SK-N-SH (cell line): ENCODE results near the gene ANKRD40. TPM values are rescaled to one million over a fixed set of nuclear protein-coding genes. Genes with fewer than 3 reads are reported as not detected.

ENCODE experiments used
- CTCF ChIA-PET: fragments of 300-600, 350-600 bp; formaldehyde crosslinking; extraction: SDS; loops from one replicate; lab custom pipeline; 2021; lab: Yijun Ruan, JAX
- POLR2A ChIA-PET: fragments of 350-600 bp; sonication (Branson Sonifier 250); formaldehyde crosslinking; extraction: SDS; loops from one replicate; lab custom pipeline; 2020; ENCODE audit warnings: antibody characterized with exemption, inconsistent platforms; lab: Yijun Ruan, JAX
- DNase-seq: peaks from one replicate; pipeline ENCODE4 v3.0.0; 2012
- H2AFZ ChIP-seq: fragments of 200-600 bp; sonication (generic); 2 replicates; pipeline ENCODE4 v1.8.1; 2016; ENCODE audit warnings: antibody characterized with exemption, mild to moderate bottlenecking, low read depth
- H3F3A ChIP-seq: fragments of 200-600 bp; sonication (generic); replicated peaks from 2 replicates; pipeline ENCODE3; 2016; ENCODE audit warnings: antibody characterized with exemption, mild to moderate bottlenecking; ENCODE audit not compliant: insufficient read depth
- H3K27ac ChIP-seq, 2 experiments: fragments of 200-500 bp in 1 of 2; fragments of 200-600 bp in 1 of 2; sonication (Bioruptor generic) in 1 of 2; sonication (generic), shearing (Covaris generic) in 1 of 2; 2 replicates each; pipeline versions ENCODE4 v1.5.1 to v1.6.1; 2014 to 2016; ENCODE audit warnings: low read depth in 2 of 2, inconsistent platforms in 1 of 2, low read length in 1 of 2, mild to moderate bottlenecking in 1 of 2, mixed read lengths in 1 of 2
- H3K27me3 ChIP-seq: fragments of 200-600 bp; sonication (generic), shearing (Covaris generic); 2 replicates; pipeline ENCODE4 v1.6.1; 2016; ENCODE audit warnings: mixed run types; ENCODE audit not compliant: insufficient read depth
- H3K36me3 ChIP-seq, 2 experiments: fragments of 200-500 bp in 1 of 2; fragments of 200-600 bp in 1 of 2; sonication (Bioruptor generic) in 1 of 2; sonication (generic) in 1 of 2; replicated peaks in 1 of 2; 2 replicates each; pipeline versions ENCODE3 to v1.5.1; 2014 to 2016; ENCODE audit warnings: low read length in 1 of 2, mild to moderate bottlenecking in 1 of 2; ENCODE audit not compliant: insufficient read depth in 2 of 2, control insufficient read depth in 1 of 2
- H3K4me1 ChIP-seq, 2 experiments: fragments of 200-500 bp in 1 of 2; fragments of 200-600 bp in 1 of 2; sonication (Bioruptor generic) in 1 of 2; sonication (generic), shearing (Covaris generic) in 1 of 2; 2 replicates each; pipeline versions ENCODE4 v1.5.1 to v1.6.1; 2014 to 2016; ENCODE audit warnings: low read depth in 1 of 2, low read length in 1 of 2, mixed run types in 1 of 2; ENCODE audit not compliant: insufficient read depth in 2 of 2, control insufficient read depth in 1 of 2
- H3K4me2 ChIP-seq: fragments of 200-600 bp; sonication (generic), shearing (Covaris generic); 2 replicates; pipeline ENCODE4 v1.6.1; 2017; ENCODE audit warnings: mixed run types
- H3K4me3 ChIP-seq, 2 experiments: fragments of 200-500 bp in 1 of 2; fragments of 200-600 bp in 1 of 2; sonication (Bioruptor generic) in 1 of 2; sonication (generic), shearing (Covaris generic) in 1 of 2; 2 replicates each; pipeline versions ENCODE4 v1.5.1 to v1.8.1; 2014 to 2016; ENCODE audit warnings: low read depth in 2 of 2, inconsistent platforms in 1 of 2, low read length in 1 of 2, mild to moderate bottlenecking in 1 of 2, mixed read lengths in 1 of 2, moderate library complexity in 1 of 2
- H3K79me2 ChIP-seq: fragments of 200-600 bp; sonication (generic); 2 replicates; pipeline ENCODE4 v1.8.1; 2017; ENCODE audit warnings: mild to moderate bottlenecking; ENCODE audit not compliant: insufficient read depth
- H3K9ac ChIP-seq: fragments of 200-600 bp; sonication (generic); 2 replicates; pipeline ENCODE4 v1.6.1; 2017; ENCODE audit warnings: mixed run types
- H3K9me2 ChIP-seq: fragments of 200-600 bp; sonication (generic); 2 replicates; pipeline ENCODE4 v1.6.1; 2017; ENCODE audit warnings: mixed run types
- H3K9me3 ChIP-seq: fragments of 200-600 bp; sonication (generic); 2 replicates; pipeline ENCODE4 v1.6.1; 2017; ENCODE audit warnings: mixed run types, mild to moderate bottlenecking, moderate library complexity
- H4K20me1 ChIP-seq: fragments of 200-600 bp; sonication (generic); 2 replicates; pipeline ENCODE4 v1.6.1; 2017; ENCODE audit warnings: mild to moderate bottlenecking, mixed run types; ENCODE audit not compliant: insufficient read depth
- CHD2 ChIP-seq: fragments of 150-350 bp; IDR thresholded peaks from 2 replicates; pipeline ENCODE4 v1.6.1; 2018; ENCODE audit warnings: low read length; ENCODE audit not compliant: partially characterized antibody
- ELF1 ChIP-seq: IDR thresholded peaks from 2 replicates; pipeline ENCODE4 v1.4.0; 2012
- EP300 ChIP-seq, 2 experiments: IDR thresholded peaks; 2 replicates each; pipeline versions ENCODE4 v1.4.0 to v1.6.1; 2012; ENCODE audit warnings: borderline replicate concordance in 1 of 2, low read depth in 1 of 2, low read length in 1 of 2
- FOXJ3 ChIP-seq: sonication (generic); formaldehyde crosslinking; IDR thresholded peaks from 2 replicates; pipeline ENCODE4 v1.5.1; 2020; ENCODE audit warnings: mild to moderate bottlenecking, missing genetic modification reagents
- GABPA ChIP-seq: IDR thresholded peaks from 2 replicates; pipeline ENCODE4 v1.4.0; 2012; ENCODE audit warnings: low read depth, mild to moderate bottlenecking
- GATA2 ChIP-seq: sonication (generic); formaldehyde crosslinking; IDR thresholded peaks from 2 replicates; pipeline ENCODE4 v1.5.0; 2020; ENCODE audit warnings: mild to moderate bottlenecking, missing genetic modification reagents
- IRF3 ChIP-seq: fragments of 150-350 bp; IDR thresholded peaks from 2 replicates; pipeline ENCODE4 v1.6.1; 2016; ENCODE audit warnings: mild to moderate bottlenecking, low read depth, low read length
- MAX ChIP-seq: IDR thresholded peaks from 2 replicates; pipeline ENCODE4 v1.4.0; 2012; ENCODE audit warnings: low read depth
- MXI1 ChIP-seq: IDR thresholded peaks from 2 replicates; pipeline ENCODE4 v1.6.1; 2012; ENCODE audit warnings: mild to moderate bottlenecking, low read depth, low read length, improper control_type of control experiment
- NFIC ChIP-seq: IDR thresholded peaks from 2 replicates; pipeline ENCODE4 v1.4.0; 2012; ENCODE audit warnings: borderline replicate concordance
- NRF1 ChIP-seq: IDR thresholded peaks from 2 replicates; pipeline ENCODE4 v1.6.1; 2012; ENCODE audit warnings: low read depth, mild to moderate bottlenecking, low read length
- POLR2AphosphoS5 ChIP-seq: IDR thresholded peaks from 2 replicates; pipeline ENCODE4 v1.6.1; 2012; ENCODE audit warnings: low read depth, low read length
- RAD21 ChIP-seq: IDR thresholded peaks from 2 replicates; pipeline ENCODE4 v1.6.1; 2012; ENCODE audit warnings: mild to moderate bottlenecking, low read length
- SIN3A ChIP-seq: IDR thresholded peaks from 2 replicates; pipeline ENCODE4 v1.6.1; 2012; ENCODE audit warnings: low read depth, mild to moderate bottlenecking, low read length, moderate library complexity, borderline replicate concordance
- TAF1 ChIP-seq: IDR thresholded peaks from 2 replicates; pipeline ENCODE4 v1.6.1; 2012; ENCODE audit warnings: low read depth, mild to moderate bottlenecking, low read length, moderate library complexity, borderline replicate concordance
- TEAD4 ChIP-seq: IDR thresholded peaks from 2 replicates; pipeline ENCODE4 v1.4.0; 2012; ENCODE audit warnings: mild to moderate bottlenecking, borderline replicate concordance; ENCODE audit not compliant: insufficient read depth
- USF1 ChIP-seq: IDR thresholded peaks from 2 replicates; pipeline ENCODE4 v1.4.0; 2012; ENCODE audit warnings: low read depth, borderline replicate concordance
- YY1 ChIP-seq: IDR thresholded peaks from 2 replicates; pipeline ENCODE4 v1.4.0; 2012; ENCODE audit warnings: low read depth, mild to moderate bottlenecking
- ZBTB33 ChIP-seq: IDR thresholded peaks from 2 replicates; pipeline ENCODE4 v1.4.0; 2012; ENCODE audit warnings: low read depth, borderline replicate concordance
- WGBS: methylation state at CpG from one replicate; pipeline ENCODE4 v1.1.6; 2017; ENCODE audit warnings: low lambda C conversion rate; 5-methylcytosine and 5-hydroxymethylcytosine counted together
- polyA plus RNA-seq, 3 experiments: library from polyadenylated mRNA; depleted of rRNA; stranded (reverse); fragments of >200 nt; gene quantifications; 2 replicates each; pipeline ENCODE4 v1.2.3, GENCODE V29; 2012

Gene ANKRD40
- polyA plus RNA-seq, 1 of the 3 experiments (the other 2 are of a cell fraction): 33.6 TPM

GRCh38 chr17:50719144-50719923 is 11.6 kb upstream of the ANKRD40 start, which contains the start of gene LUC7L3:
TSS of gene LUC7L3 (plus strand) at chr17:50719603. CDS start at chr17:50719733, 130 bp downstream.
- TF ChIP-seq USF1: peak; percentile 45; the same call in 1 of the 2 replicates
- TF ChIP-seq MXI1: peak; percentile 94
- TF ChIP-seq FOXJ3 (CRISPR knock-in tag): no peak
- peak; percentile 58 for TF ChIP-seq TEAD4
- peak; percentile 91; the same call in 1 of the 2 replicates for TF ChIP-seq SIN3A
- no peak for TF ChIP-seq NRF1
- peak; percentile 88 for TF ChIP-seq ZBTB33
- TF ChIP-seq POLR2AphosphoS5: peak; percentile 98
- TF ChIP-seq NFIC: peak; percentile 16; the same call in 1 of the 2 replicates
- TF ChIP-seq GATA2 (CRISPR knock-in tag): 0 out of 2 replicates have a peak, but pooled peaks have one; percentile 17
- TF ChIP-seq EP300 (IDR thresholded peaks at IDR 0.05; ENCODE audit: borderline replicate concordance in 1 of 2, low read depth in 1 of 2, low read length in 1 of 2): peak in 1 of 2 experiments; percentile 15; a peak in 2 of 4 replicates
- TF ChIP-seq TAF1: peak; percentile 94
- TF ChIP-seq RAD21: no peak; the same call in 1 of the 2 replicates
- TF ChIP-seq YY1: peak; percentile 98
- no peak for TF ChIP-seq IRF3
- peak; percentile 49; the same call in 1 of the 2 replicates for TF ChIP-seq ELF1
- TF ChIP-seq GABPA: peak; percentile 73
- peak; percentile 98 for TF ChIP-seq MAX
- peak; percentile 94 for TF ChIP-seq CHD2
- TF ChIP-seq, all 33 proteins: peak for 15
- Histone ChIP-seq H3F3A (peaks cover 8% of the 10 kb centered on the region), H3K4me2 (peak within 1 kb of the TSS; percentile 72), H3K9ac (peak within 1 kb of the TSS; percentile 95), H3K4me1 (peaks cover 4 to 6% of the 10 kb centered on the region in 2 experiments; a peak in 2 of 4 replicates), H3K27ac (peak within 1 kb of the TSS; percentile 92 to 98), H3K4me3 (peak within 1 kb of the TSS; percentile 68 to 86), H3K27me3 (no peaks in the 10 kb centered on the region), H3K36me3 (peaks cover 0 to 2% of the 10 kb centered on the region in 2 experiments), H2AFZ (peak within 1 kb of the TSS; percentile 88), H3K9me3 (no peaks in the 10 kb centered on the region), H4K20me1 (peaks cover 46% of the 10 kb centered on the region), H3K9me2 (no peaks in the 10 kb centered on the region), H3K79me2 (peaks cover 49% of the 10 kb centered on the region)
- POLR2A ChIA-PET: interaction anchor here (0.6 to 2.4 kb wide), 6 partner anchors 11 to 188 kb away, joined by 3 to 27 read pairs (median 4); partner anchors contain the start of genes ANKRD40 and TOB1
- peak; percentile 100 for DNase-seq
- WGBS: 15% methylated on average over 12 of the region's 76 CpGs
- CTCF ChIA-PET: interaction anchor here (0.9 to 2.5 kb wide), 8 partner anchors 10 to 168 kb away, joined by 3 to 9 read pairs (median 3); no protein-coding TSS in a partner anchor
